ENCODE data around the gene CEBPG.

DNA sequence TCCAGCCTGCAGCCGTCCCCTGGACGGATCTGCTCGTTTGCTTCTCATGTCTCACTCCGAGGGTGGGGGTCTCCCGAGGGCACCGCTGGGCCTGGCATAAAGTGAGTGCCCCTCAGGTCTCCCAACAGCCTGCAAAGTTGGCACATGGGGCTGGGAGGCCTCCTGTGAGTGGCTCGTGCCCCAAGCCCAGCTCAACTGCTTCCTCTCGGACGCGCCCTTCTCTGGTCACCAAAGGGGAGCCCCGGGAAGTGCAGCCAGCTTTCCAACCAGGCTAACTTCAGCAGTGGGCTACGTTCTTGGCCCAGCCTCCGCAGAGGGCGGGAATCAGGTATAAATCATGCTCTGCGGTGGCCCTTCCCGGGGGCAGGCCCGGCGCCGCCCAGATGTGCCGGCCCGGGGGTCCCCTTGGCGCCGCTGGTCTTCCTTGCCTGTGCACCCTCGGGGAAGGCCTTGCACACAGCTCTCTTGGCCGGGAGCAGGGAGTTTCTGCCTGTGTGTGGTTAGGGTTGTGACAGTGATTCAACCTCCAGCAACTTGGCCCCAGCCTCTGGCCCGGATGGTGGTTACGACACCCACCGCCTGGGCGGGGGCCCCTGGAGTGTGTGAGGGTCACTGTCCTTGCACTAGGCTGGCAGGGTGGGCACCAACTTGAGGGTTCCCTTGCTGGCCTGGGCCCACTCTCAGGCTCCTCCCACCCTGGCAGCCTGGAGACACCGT lies 20.7 kb downstream of the CEBPG start:
- TF ChIP-seq, protein P1, sequence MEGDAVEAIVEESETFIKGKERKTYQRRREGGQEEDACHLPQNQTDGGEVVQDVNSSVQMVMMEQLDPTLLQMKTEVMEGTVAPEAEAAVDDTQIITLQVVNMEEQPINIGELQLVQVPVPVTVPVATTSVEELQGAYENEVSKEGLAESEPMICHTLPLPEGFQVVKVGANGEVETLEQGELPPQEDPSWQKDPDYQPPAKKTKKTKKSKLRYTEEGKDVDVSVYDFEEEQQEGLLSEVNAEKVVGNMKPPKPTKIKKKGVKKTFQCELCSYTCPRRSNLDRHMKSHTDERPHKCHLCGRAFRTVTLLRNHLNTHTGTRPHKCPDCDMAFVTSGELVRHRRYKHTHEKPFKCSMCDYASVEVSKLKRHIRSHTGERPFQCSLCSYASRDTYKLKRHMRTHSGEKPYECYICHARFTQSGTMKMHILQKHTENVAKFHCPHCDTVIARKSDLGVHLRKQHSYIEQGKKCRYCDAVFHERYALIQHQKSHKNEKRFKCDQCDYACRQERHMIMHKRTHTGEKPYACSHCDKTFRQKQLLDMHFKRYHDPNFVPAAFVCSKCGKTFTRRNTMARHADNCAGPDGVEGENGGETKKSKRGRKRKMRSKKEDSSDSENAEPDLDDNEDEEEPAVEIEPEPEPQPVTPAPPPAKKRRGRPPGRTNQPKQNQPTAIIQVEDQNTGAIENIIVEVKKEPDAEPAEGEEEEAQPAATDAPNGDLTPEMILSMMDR (conservative IDR thresholded peaks at IDR 0.05; ENCODE audit: low read depth, low read length): no peak
- no peak for TF ChIP-seq EZH2 (IDR thresholded peaks at IDR 0.05; ENCODE audit: borderline replicate concordance, low read depth, low read length, poor library complexity, severe bottlenecking)
